22Rv1 (cell line): Measurements from ENCODE around the gene POT1.

Source experiments
- H3K27ac ChIP-seq: fragments of 450-650 bp; 2 replicates; pipeline ENCODE4 v1.5.1; 2017
- ZFX ChIP-seq: fragments of 450-650 bp; IDR thresholded peaks from 2 replicates; pipeline ENCODE4 v1.6.1; 2017; ENCODE audit warnings: antibody characterized with exemption, borderline replicate concordance
- TF ChIP-seq, protein P1 (sequence below): fragments of 450-650 bp; IDR thresholded peaks from 2 replicates; pipeline ENCODE4 v1.5.1; 2017; ENCODE audit warnings: mild to moderate bottlenecking

Gene POT1

GRCh38 chr7:124924906-124925305 lies 4.7 kb downstream of the POT1 start:
- H3K27ac ChIP-seq, result no peak overlapping the region
- TF ChIP-seq, protein P1, sequence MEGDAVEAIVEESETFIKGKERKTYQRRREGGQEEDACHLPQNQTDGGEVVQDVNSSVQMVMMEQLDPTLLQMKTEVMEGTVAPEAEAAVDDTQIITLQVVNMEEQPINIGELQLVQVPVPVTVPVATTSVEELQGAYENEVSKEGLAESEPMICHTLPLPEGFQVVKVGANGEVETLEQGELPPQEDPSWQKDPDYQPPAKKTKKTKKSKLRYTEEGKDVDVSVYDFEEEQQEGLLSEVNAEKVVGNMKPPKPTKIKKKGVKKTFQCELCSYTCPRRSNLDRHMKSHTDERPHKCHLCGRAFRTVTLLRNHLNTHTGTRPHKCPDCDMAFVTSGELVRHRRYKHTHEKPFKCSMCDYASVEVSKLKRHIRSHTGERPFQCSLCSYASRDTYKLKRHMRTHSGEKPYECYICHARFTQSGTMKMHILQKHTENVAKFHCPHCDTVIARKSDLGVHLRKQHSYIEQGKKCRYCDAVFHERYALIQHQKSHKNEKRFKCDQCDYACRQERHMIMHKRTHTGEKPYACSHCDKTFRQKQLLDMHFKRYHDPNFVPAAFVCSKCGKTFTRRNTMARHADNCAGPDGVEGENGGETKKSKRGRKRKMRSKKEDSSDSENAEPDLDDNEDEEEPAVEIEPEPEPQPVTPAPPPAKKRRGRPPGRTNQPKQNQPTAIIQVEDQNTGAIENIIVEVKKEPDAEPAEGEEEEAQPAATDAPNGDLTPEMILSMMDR, result no peak
- TF ChIP-seq ZFX, result no peak

DNA sequence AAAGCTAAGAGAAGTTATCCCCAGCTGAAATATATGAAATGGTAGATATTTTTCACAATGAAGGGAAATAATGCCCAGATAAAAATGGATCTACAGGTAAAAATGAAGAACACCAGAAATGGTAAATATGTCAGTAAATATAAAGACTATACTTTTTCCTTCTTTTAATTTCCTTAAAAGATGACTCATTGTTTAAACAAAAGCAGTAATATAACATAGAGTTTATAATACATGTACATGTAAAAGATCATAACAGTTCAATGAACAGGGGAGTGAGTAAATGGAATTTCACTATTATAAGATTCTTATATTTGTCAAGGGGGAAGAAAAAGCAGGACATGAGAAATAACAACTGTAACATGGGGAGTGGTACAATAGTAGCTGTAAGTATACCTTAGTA lies 7.4 kb downstream of the POT1 start:
- no peak overlapping the region for H3K27ac ChIP-seq
- TF ChIP-seq ZFX, result no peak

GRCh38 chr7:124919841-124920240 lies 9.8 kb downstream of the POT1 start:
- no peak for TF ChIP-seq ZFX
- TF ChIP-seq, protein P1, result no peak
- H3K27ac ChIP-seq, result peak overlapping the region; percentile 50

DNA sequence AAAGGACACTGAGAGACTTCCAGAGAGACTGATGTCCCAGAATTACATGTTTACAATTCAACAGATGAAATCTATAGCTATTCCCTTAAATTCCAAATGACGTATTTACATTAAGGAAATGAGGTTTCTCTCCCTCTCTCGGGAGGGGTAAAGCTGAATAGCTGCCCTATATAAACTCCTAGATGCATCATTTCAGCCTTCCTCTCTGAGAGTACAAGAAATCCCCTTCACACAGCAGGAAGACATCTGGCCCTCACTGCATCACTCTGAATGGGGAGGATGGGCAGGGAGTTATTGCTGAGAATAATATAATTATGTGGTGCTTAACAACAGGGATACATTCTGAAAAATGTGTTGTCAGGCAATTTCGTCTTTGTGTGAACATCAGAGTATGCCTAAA lies 11.0 kb downstream of the POT1 start:
- TF ChIP-seq ZFX, result no peak
- TF ChIP-seq, protein P1, result no peak

DNA sequence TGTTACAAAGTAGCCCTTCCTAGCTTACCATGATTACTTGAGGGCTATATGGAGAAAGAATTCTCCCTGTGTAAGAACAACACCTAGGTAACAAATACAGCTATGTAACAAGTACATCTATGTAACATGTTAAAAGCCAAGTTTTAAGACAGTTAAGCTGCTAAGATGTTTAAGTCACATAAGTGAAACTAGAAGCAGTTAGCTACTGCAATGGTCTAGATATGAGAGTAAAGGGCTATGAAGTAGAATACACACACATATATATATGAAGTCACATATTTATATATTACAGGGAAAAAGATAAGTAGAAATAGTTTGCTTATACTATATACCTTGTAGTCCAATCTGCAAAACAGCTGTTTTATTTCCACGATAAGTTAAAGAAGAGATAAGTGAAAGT lies 14.4 kb downstream of the POT1 start:
- TF ChIP-seq, protein P1, result no peak
- no peak for TF ChIP-seq ZFX
- no peak overlapping the region for H3K27ac ChIP-seq

More for the DNA sequence above, 11.0 kb downstream of the POT1 start:
- no peak overlapping the region; the same call in 1 of the 2 replicates for H3K27ac ChIP-seq

DNA sequence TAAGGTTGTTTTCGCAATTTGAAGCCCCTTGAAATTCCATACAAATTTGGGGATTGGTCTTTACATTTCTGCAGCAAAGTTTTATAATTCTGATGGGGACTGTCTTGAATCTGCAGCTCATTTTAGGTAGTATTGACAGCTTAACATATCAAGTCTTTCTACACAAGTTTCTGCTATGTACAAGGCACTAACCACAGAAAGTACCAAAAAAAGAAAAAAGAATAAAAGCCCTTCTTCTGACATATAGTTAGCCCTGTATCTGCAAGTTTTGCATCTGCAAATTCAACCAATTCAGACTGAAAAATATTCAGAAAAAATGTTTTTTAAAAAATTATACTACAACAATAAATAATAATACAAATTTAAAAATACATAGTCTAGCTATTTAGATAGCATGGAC lies 15.3 kb downstream of the POT1 start:
- TF ChIP-seq, protein P1, result no peak
- TF ChIP-seq ZFX, result no peak
- no peak overlapping the region for H3K27ac ChIP-seq

DNA sequence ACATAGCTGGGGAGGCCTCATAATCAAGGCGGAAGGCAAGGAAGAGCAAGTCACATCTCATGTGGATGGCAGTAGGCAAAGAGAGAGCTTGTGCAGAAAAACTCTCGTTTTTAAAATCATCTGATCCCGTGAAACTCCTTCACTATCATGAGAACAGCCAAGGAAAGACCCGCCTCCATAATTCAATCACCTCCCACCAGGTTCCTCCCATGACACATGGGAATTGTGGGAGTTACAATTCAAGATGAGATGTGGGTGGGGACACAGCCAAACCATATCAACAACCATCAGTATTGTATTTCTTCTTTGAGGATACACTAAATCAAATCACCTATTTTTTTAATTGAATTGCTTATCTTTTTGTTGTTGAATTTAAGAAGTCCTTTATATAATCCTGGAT lies 16.7 kb downstream of the POT1 start:
- TF ChIP-seq, protein P1, result no peak
- TF ChIP-seq ZFX, result no peak
- no peak overlapping the region for H3K27ac ChIP-seq

DNA sequence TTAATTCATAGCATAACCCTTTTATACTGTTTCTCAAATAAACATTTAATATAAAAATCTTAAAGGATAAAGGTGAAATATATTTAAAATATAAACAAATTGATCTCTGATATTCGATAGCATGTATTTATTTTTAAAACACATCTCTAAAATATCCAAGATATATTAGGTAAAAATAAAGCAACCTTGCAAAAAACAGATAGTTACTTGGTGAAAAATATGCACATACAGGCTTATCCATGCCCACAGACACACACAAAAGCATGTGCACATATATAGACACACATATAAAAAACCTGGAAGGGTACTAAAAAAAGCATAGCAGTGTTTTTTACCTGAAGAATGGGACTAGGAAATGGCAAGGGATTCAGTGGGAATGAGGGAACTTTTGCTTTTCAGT lies 19.8 kb downstream of the POT1 start:
- TF ChIP-seq, protein P1, result no peak
- TF ChIP-seq ZFX, result no peak
- no peak overlapping the region for H3K27ac ChIP-seq
